GM18505 (cell line): ENCODE measurements around the gene TERT.

Experiments
- ATAC-seq: cut with Tn5 transposase; IDR thresholded peaks from one replicate; pipeline ENCODE4 v1.9.1; 2021; ENCODE audit not compliant: unreplicated experiment
- POLR2A ChIP-seq: IDR thresholded peaks from 4 replicates; pipeline ENCODE4 v1.6.1; 2011; ENCODE audit warnings: borderline replicate concordance; ENCODE audit not compliant: insufficient read depth, insufficient read length; ENCODE audit errors: extremely low read depth

The TERT gene

DNA sequence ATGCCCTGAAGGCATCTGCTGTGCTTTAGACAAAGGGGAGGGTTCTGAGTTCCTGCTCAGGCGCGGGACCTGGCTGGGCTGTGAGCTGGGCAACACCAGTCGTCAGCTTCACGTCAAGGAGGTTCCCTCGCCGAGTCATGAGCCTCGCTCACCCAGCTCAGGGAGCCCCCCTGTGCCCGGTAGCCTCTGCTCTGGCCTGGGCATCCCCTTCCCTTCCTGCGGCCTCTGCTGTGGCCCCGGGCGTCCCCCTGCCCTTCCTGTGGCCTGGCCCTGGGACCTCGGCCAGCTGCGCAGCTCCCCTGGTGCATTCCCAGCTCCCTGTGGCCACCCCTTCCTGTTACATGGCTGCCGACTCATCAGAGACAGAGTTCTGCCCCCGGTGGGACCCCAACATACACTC, 29.8 kb downstream of the TERT start:
- ATAC-seq = no peak
- TF ChIP-seq POLR2A = no peak

DNA sequence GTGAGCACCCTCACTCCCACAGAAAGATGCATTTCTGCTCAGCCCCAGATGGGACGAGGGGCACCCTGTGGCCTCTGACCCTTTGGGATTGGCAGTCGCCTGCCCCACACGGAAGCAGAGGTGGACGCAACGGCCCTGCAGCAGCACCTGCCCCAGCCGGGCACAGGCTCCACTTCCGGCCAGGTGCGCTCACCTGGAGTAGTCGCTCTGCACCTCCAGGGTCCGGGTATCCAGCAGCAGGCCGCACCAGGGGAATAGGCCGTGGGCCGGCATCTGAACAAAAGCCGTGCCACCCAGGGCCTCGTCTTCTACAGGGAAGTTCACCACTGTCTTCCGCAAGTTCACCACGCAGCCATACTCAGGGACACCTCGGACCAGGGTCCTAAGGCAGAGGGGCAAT, 30.7 kb downstream of the TERT start:
- no peak for TF ChIP-seq POLR2A
- no peak for ATAC-seq

DNA sequence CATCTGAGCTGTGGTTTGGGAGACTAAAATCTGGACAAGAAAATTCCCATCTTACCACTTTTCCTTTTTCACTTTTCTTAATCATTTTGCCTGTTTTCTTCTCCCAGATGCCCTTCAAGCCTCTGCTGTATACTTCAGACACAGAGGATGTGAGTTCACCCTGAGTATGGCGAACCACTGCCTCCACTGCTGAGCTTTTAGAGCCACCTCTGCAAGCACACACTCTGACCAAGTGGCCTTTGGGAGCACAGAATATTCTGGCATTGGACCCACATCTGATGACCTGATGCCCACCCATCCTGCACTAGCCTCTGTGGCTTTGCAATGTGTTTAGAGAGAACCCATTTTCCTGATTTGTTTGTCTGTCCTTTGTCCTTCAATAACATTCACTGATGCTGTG, 32.5 kb downstream of the TERT start:
- no peak for ATAC-seq
- no peak for TF ChIP-seq POLR2A

DNA sequence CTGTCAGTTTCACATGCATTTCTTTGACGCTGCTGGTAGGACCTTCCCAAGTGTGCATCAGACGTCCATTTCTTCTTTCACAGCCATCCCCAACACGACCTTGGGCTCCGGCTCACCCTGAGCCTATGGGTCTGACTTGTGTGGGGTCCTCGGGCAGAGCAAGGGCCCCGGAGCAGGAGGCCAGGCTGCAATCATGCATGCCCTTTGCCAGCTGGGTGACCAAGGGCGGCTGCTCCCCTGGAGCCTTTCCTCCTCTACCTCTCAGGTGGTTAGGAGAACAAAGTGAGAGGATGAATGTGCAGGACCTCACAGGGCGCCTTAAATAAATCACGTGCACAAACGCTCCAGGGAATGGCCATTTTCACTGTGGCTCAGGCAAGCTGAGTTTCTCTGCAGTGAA, 33.2 kb downstream of the TERT start:
- no peak for ATAC-seq

DNA sequence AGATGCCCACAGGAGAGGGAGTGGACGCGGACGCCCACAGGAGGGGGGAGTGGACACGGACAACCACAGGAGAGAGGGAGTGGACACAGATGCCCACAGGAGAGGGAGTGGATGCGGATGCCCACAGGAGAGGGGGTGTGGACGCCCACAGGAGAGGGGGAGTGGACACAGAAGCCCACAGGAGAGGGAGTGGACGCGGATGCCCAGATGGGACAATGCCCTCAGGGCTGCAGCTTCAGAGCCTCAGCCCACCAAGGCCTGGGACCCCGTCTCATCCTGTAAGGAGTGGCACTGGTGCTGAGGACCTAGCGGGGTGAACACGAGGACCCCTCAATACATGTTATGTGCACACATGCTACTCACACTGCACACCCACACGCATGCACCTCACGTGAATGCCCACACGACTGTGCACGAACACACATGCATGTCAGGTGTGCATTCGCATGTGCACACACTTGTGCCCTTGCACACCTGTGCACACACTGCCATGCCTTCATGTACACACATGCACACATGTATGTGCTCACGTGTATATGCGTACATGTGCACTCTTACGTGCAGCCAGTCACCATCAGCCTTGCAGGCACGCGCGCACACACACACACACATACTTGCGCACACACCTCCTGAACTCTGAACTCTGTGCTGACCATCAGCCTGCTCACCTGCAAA, 34.9 kb downstream of the TERT start:
- no peak for ATAC-seq
- no peak for TF ChIP-seq POLR2A

More for the DNA sequence above, 33.2 kb downstream of the TERT start:
- no peak for TF ChIP-seq POLR2A

DNA sequence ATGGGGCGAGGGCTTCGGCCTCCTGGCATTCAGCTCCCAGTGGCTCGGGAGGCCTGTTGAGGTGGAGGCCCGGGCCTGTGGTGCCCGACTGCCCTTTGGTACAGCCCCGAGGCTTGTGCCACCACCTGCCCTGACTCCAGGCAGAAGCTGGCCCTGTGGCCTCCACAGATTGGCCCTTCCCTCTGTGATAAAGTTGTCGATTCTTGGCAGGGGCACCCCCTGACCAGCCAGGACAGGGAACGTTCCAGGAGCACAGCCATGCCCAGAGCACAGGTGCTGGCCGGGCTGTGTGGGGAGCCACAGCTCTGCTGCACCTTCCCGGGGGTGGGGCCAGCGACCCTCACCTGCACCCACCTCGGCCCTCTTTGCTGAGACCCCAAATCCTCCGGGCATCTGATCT, 37.0 kb downstream of the TERT start:
- ATAC-seq = no peak
- TF ChIP-seq POLR2A = no peak

DNA sequence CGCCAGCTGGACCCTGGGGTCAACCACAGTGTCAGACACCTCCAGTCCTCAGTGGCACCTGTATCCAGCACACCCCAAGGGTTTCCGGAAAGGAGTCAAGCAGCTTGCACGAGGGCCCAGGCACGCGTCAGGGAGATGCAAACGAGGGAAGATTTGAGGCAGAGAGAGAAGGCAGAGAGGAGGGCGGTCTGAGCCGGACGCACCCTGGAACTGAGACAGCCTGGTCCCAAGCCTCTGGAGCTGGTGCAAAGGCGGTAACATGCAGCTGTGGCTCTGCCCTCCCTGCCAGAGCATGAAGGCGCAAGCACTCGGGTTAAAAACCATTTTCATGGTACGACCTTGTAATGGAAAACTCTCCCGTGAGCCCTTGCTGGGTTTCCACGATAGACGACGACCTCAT, 37.5 kb downstream of the TERT start:
- no peak for ATAC-seq
- no peak for TF ChIP-seq POLR2A

DNA sequence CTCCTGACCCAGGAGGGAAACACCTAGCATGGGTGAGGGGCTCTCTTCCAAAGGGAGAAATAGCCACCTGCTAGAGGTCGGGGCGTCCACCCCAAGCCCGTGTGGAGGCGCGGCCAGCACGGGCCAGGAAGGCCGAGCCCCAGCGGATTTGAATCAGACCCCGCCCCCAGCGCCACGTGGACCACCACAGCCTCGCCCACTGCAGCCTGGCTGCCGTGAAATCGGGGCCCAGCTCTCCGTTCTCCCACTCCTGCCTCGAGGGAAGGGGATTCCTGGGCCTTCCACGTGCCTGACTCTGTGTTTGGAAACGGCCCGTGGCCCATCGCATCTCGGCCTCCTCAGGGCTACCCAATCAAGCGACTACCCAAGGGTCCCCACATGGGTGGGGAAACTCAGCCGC, 38.1 kb downstream of the TERT start:
- no peak for TF ChIP-seq POLR2A
- no peak for ATAC-seq

DNA sequence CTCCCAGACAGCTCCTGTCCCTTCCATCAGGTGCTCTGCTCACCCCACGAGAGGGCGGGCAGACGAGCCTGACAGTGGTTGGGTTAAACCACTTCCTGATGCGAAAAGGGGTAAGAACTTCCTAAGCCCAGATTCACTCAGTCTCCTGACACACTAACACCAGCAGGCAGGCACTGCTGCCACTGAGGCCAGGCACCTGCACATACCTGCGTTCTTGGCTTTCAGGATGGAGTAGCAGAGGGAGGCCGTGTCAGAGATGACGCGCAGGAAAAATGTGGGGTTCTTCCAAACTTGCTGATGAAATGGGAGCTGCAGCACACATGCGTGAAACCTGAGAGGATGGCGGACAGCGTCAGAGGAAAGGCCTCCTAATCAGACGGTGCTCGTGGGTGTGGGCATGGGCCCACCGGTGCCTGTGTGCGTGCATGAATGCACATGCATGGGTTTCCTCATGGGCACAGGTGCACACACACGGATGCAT, 39.7 kb downstream of the TERT start:
- ATAC-seq = no peak
- TF ChIP-seq POLR2A = no peak

DNA sequence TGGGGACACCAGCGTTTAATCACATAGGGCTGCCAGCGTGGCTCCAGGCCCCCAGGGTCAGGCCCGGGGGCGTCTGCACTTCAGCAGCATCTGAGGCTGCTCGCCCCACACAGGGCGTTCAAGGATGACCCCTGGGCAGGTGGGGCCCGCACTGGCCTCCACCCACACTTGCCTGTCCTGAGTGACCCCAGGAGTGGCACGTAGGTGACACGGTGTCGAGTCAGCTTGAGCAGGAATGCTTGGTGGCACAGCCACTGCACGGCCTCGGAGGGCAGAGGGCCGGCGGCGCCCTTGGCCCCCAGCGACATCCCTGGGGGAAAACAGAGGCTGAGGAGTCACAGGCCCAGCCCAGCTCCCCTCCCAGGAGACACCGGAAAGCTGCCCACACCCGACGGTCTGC, 40.7 kb downstream of the TERT start:
- ATAC-seq = no peak
- TF ChIP-seq POLR2A = no peak

DNA sequence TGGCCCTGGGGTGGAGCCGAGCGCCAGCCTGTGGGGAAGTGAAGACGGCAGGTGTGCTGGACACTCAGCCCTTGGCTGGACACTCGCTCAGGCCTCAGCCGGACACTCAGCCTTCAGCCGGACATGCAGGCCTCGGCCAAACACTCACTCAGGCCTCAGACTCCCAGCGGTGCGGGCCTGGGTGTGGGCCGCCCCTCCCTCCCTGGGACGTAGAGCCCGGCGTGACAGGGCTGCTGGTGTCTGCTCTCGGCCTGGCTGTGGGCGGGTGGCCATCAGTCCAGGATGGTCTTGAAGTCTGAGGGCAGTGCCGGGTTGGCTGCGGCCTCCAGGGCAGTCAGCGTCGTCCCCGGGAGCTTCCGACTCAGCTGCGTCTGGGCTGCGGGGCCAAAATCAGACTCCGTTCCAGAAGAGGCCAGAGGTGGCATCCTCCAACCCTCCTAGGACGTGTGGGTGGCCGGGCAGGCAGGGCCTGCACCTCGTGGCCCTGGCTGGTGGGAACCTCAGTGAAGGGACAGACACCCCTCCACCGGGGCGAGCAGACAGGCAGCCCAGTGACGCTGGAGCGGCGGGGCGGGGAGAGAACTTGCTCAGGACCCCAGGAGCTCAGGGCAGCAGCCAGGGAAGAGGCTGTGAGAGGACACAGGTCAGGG, 41.3 kb downstream of the TERT start:
- no peak for TF ChIP-seq POLR2A
- no peak for ATAC-seq

DNA sequence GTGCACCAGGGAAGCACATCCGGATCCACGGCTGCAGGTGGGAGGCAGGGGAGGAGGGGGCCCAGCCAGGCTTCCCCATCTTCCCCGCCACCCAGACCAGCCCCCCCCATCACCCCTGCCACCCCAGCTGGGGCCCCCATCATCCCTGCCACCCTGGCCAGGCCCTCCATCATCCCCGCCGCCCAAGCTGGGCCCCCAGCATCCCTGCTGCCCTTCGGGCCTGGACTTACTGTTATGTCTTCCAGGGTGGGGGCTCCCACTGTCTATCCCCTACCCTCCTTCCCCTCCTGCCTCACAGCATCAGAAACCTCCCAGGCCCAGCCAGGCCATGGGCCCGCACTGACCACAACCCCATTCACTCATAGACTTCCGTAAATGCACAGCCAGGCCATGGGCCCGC, 42.2 kb downstream of the TERT start:
- no peak for TF ChIP-seq POLR2A
- no peak for ATAC-seq

DNA sequence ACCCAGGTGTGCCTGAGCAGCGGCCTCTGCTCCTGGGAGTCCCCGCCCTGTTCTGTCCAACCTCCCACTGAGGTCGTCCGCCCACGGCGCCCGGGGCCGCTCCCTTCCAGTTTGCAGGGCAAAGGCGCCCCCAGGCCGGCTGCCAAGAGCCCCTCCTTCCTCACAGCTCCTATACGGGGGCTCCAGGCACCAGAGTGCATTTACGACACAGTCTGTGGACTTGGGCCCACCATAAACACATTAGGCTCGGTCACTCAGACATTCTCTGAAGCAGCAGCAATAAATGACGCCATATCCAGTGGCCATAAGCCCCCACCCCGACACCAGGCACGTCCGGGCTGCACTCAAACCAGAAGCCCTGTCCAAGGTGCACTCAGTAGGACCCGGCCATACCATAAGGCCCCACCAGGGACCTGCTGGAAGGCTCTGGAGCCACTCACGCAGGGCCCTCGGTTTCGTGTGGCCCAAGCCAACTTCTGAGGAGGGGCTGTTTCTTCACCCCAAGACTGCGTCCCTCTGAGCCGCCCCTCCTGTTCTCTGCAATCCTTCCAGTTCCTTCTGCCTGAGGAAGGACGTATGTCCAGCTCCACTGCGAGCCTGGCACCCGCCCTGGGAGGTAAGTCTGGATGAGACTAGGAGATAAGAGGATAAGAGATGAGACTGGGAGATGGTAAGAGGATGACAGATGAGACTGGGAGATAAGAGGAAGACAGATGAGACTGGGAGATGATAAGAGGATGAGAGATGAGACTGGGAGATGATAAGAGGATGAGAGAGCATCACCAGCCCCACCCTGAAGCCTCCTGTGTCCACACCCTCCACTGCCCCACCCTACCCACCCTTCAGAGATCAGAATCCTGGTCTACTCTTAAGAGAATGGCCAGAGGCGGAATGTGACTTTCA, 42.9 kb downstream of the TERT start:
- TF ChIP-seq POLR2A = no peak
- ATAC-seq = no peak
